CD14-positive monocyte (primary cell): Measurements from ENCODE around the gene VASN. TPM values are rescaled to one million over a fixed set of nuclear protein-coding genes. Genes with fewer than 3 reads are reported as not detected.

Experiments
- DNase-seq, 3 donors: peaks; one replicate each; pipeline ENCODE4 v3.0.0-alpha.2; 2011 to 2022
- H2AFZ ChIP-seq: 2 replicates; pipeline ENCODE4 v1.6.0; 2012; ENCODE audit warnings: mild to moderate bottlenecking, low read depth, low read length, inconsistent platforms; ENCODE audit not compliant: insufficient read depth, poor library complexity, severe bottlenecking
- H3K27ac ChIP-seq, 2 donors: 1 replicate in 1 of 2; 2 replicates in 1 of 2; pipeline ENCODE4 v1.5.1; 2012 to 2013; ENCODE audit warnings: low read length in 2 of 2, control low read depth in 1 of 2, inconsistent platforms in 1 of 2, low read depth in 1 of 2, mild to moderate bottlenecking in 1 of 2
- H3K27me3 ChIP-seq, 2 donors: one replicate each; pipeline versions ENCODE4 v1.6.0 to v1.6.1; 2011 to 2013; ENCODE audit warnings: low read length in 2 of 2; ENCODE audit not compliant: control insufficient read depth in 2 of 2, insufficient read depth in 2 of 2
- H3K36me3 ChIP-seq, 2 donors: replicated peaks in 1 of 2; 1 replicate in 1 of 2; 2 replicates in 1 of 2; pipeline versions ENCODE4 v1.5.1 to v1.6.1; 2012 to 2013; ENCODE audit warnings: low read length in 2 of 2, control low read depth in 1 of 2, inconsistent platforms in 1 of 2, mild to moderate bottlenecking in 1 of 2; ENCODE audit not compliant: insufficient read depth in 2 of 2, control insufficient read depth in 1 of 2
- H3K4me1 ChIP-seq, 2 donors: 1 replicate in 1 of 2; 2 replicates in 1 of 2; pipeline versions ENCODE4 v1.5.1 to v1.6.1; 2012 to 2013; ENCODE audit warnings: low read length in 2 of 2, control low read depth in 1 of 2, inconsistent platforms in 1 of 2, mild to moderate bottlenecking in 1 of 2, moderate library complexity in 1 of 2; ENCODE audit not compliant: insufficient read depth in 2 of 2, control insufficient read depth in 1 of 2
- H3K4me2 ChIP-seq: replicated peaks from 2 replicates; pipeline ENCODE3; 2012; ENCODE audit warnings: low read length, moderate library complexity, mild to moderate bottlenecking; ENCODE audit not compliant: poor library complexity, severe bottlenecking; ENCODE audit errors: extremely low read depth
- H3K4me3 ChIP-seq, 3 experiments: fragments of 200-600 bp in 1 of 3; sonication (generic) in 1 of 3; replicated peaks in 1 of 3; 1 replicate in 2 of 3; 2 replicates in 1 of 3; pipeline ENCODE4 v1.5.1; 2011 to 2013; ENCODE audit warnings: low read length in 3 of 3, mild to moderate bottlenecking in 3 of 3, control low read depth in 2 of 3, low read depth in 2 of 3, inconsistent platforms in 1 of 3, moderate library complexity in 1 of 3
- H3K79me2 ChIP-seq: 2 replicates; pipeline ENCODE4 v1.6.0; 2012; ENCODE audit warnings: mild to moderate bottlenecking, control low read depth, inconsistent platforms, low read length, moderate library complexity; ENCODE audit not compliant: insufficient read depth
- H3K9ac ChIP-seq: 2 replicates; pipeline ENCODE4 v1.6.0; 2017; ENCODE audit warnings: low read length, mild to moderate bottlenecking; ENCODE audit not compliant: insufficient read depth, poor library complexity, severe bottlenecking
- H3K9me3 ChIP-seq, 2 donors: replicated peaks in 1 of 2; 1 replicate in 1 of 2; 2 replicates in 1 of 2; pipeline versions ENCODE4 v1.5.1 to v1.6.1; 2012 to 2013; ENCODE audit warnings: low read length in 2 of 2, control low read depth in 1 of 2; ENCODE audit not compliant: control insufficient read depth in 1 of 2, insufficient read depth in 1 of 2
- H4K20me1 ChIP-seq: 2 replicates; pipeline ENCODE4 v1.6.0; 2012; ENCODE audit warnings: mild to moderate bottlenecking, low read length, control low read depth, moderate library complexity; ENCODE audit not compliant: insufficient read depth
- H3K27ac Mint-ChIP-seq, 7 donors: one replicate each; pipeline ENCODE4 v1.8.0; 2020; ENCODE audit warnings: mild to moderate bottlenecking in 7 of 7, mixed read lengths in 7 of 7, moderate library complexity in 6 of 7, inconsistent platforms in 2 of 7
- H3K27me3 Mint-ChIP-seq, 3 donors: one replicate each; pipeline ENCODE4 v1.8.0; 2021 to 2022; ENCODE audit warnings: low read depth in 3 of 3, mild to moderate bottlenecking in 3 of 3, mixed read lengths in 3 of 3, moderate library complexity in 3 of 3, inconsistent platforms in 1 of 3
- H3K36me3 Mint-ChIP-seq, 2 donors: one replicate each; pipeline ENCODE4 v1.8.0; 2020; ENCODE audit warnings: mixed read lengths in 2 of 2, inconsistent platforms in 1 of 2, mild to moderate bottlenecking in 1 of 2
- H3K4me1 Mint-ChIP-seq: one replicate; pipeline ENCODE4 v1.8.0; 2020; ENCODE audit warnings: mild to moderate bottlenecking, mixed read lengths
- H3K4me3 Mint-ChIP-seq, 2 donors: one replicate each; pipeline ENCODE4 v1.8.0; 2020; ENCODE audit warnings: mild to moderate bottlenecking in 2 of 2, mixed read lengths in 2 of 2, moderate library complexity in 1 of 2
- H3K9me3 Mint-ChIP-seq, 7 donors: one replicate each; pipeline ENCODE4 v1.8.0; 2020 to 2022; ENCODE audit warnings: mixed read lengths in 7 of 7, mild to moderate bottlenecking in 6 of 7, moderate library complexity in 6 of 7, inconsistent platforms in 2 of 7
- CTCF ChIP-seq: fragments of 200-600 bp; IDR thresholded peaks from one replicate; pipeline ENCODE4 v1.8.0; 2022; ENCODE audit warnings: antibody characterized with exemption, mild to moderate bottlenecking
- WGBS: methylation state at CpG from one replicate; pipeline ENCODE4 v1.1.5; 2013; ENCODE audit warnings: missing lambda C conversion rate; ENCODE audit not compliant: insufficient coverage; 5-methylcytosine and 5-hydroxymethylcytosine counted together
- intact Hi-C, 2 donors: fragments of 100-400 bp; cut with micrococcal nuclease; formaldehyde crosslinking; loops; one replicate each; pipeline versions ENCODE4 v1.15.0 to v1.15.1; 2023
- polyA plus RNA-seq, 3 donors: library from polyadenylated mRNA; depleted of rRNA in 1 of 3; unstranded in 2 of 3; stranded (reverse) in 1 of 3; fragments of 300-500 nt in 2 of 3; fragments of >200 nt in 1 of 3; fragmentation: Illumina TruSeq in 2 of 3; gene quantifications; 1 replicate in 2 of 3; 2 replicates in 1 of 3; pipeline ENCODE4 v1.2.3, GENCODE V29; 2012 to 2021

The VASN gene
- polyA plus RNA-seq, 3 donors = 0.03 TPM; not detected in 2

- Histone ChIP-seq H3K36me3 (peaks cover 95 to 99% of the 10 kb centered on the region in 2 donors), H2AFZ (no peak overlapping the region), H3K9ac (no peak overlapping the region), H3K27ac (no peak overlapping the region), H3K27me3 (no peaks in the 10 kb centered on the region), H3K4me2 (no peak overlapping the region), H3K79me2 (no peaks in the 10 kb centered on the region), H3K4me3 (no peak overlapping the region), H3K4me1 (no peaks in the 10 kb centered on the region), H3K9me3 (no peaks in the 10 kb centered on the region), H4K20me1 (peaks cover 100% of the 10 kb centered on the region)
- H3K9me3 Mint-ChIP-seq = no peaks in the 10 kb centered on the region
- H3K36me3 Mint-ChIP-seq = peaks cover 51 to 86% of the 10 kb centered on the region in 2 donors
- no peak for TF ChIP-seq CTCF
- intact Hi-C loops = no loop called here
- no peak overlapping the region for H3K4me3 Mint-ChIP-seq
- H3K27ac Mint-ChIP-seq = peak overlapping the region in 1 of 7 donors; percentile 63
- no peaks in the 10 kb centered on the region for H3K27me3 Mint-ChIP-seq
- H3K4me1 Mint-ChIP-seq = no peaks in the 10 kb centered on the region
- 91% methylated on average over 6 of the region's 11 CpGs for WGBS
- DNase-seq = no peak
Observed at GRCh38 chr16:4385789-4386450, 14.3 kb downstream of the VASN start.

- H3K9me3 ChIP-seq = no peaks in the 10 kb centered on the region
- peaks cover 56 to 89% of the 10 kb centered on the region in 2 donors for H3K36me3 Mint-ChIP-seq
- no peaks in the 10 kb centered on the region for H3K79me2 ChIP-seq
- no peaks in the 10 kb centered on the region for H3K4me1 Mint-ChIP-seq
- H4K20me1 ChIP-seq = peaks cover 100% of the 10 kb centered on the region
- no peaks in the 10 kb centered on the region for H3K27me3 ChIP-seq
- no peaks in the 10 kb centered on the region for H3K9me3 Mint-ChIP-seq
- no peak overlapping the region for H3K4me3 ChIP-seq
- no peak overlapping the region for H3K4me2 ChIP-seq
- H3K36me3 ChIP-seq = peaks cover 94 to 99% of the 10 kb centered on the region in 2 donors
- no peaks in the 10 kb centered on the region for H3K4me1 ChIP-seq
- 90% methylated on average over 5 of the region's 8 CpGs for WGBS
- DNase-seq = no peak
- H3K4me3 Mint-ChIP-seq = no peak overlapping the region
- no peak for TF ChIP-seq CTCF
- no peak overlapping the region for H3K27ac ChIP-seq
- intact Hi-C loops = no loop called here
- no peak overlapping the region for H3K9ac ChIP-seq
- H3K27ac Mint-ChIP-seq = no peak overlapping the region
- no peaks in the 10 kb centered on the region for H3K27me3 Mint-ChIP-seq
- H2AFZ ChIP-seq = no peak overlapping the region
Observed at GRCh38 chr16:4386451-4386805, 14.8 kb downstream of the VASN start.
